HG03558 (cell line): ENCODE data around the gene P4HA2.

Source experiments
- ATAC-seq: cut with Tn5 transposase; IDR thresholded peaks from one replicate; pipeline ENCODE4 v1.9.1; 2021; ENCODE audit warnings: moderate number of reproducible peaks; ENCODE audit not compliant: unreplicated experiment; ENCODE audit errors: extremely low read depth

Gene P4HA2

GRCh38 chr5:132253452-132254320 lies 26.0 kb upstream of the P4HA2 start:
- no peak for ATAC-seq

GRCh38 chr5:132253008-132253441 lies 25.4 kb upstream of the P4HA2 start:
- ATAC-seq: no peak

GRCh38 chr5:132251220-132251725 lies 23.6 kb upstream of the P4HA2 start:
- no peak for ATAC-seq

DNA sequence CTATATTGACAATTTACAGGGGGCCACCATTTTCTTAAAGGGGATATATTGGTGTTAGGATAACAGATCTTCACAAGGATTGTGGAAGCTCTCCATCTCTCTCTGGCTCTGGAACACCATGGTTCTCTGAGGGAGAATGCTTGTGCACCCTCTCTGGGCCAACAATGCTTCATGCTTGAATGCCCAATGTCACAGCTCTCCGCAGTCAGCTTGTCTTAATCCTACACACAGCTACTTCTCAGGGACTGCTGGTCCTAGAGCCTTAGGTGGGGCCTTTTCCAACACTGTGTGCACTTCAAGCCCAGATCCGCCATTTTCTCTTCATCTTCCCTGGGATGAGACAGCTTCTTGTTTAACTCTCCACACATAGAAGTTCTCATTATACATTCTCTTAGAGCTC lies 22.9 kb upstream of the P4HA2 start:
- no peak for ATAC-seq

GRCh38 chr5:132246806-132247205 lies 19.2 kb upstream of the P4HA2 start:
- ATAC-seq: no peak

GRCh38 chr5:132245593-132245992 lies 17.9 kb upstream of the P4HA2 start:
- no peak for ATAC-seq

- ATAC-seq: no peak
These were observed 15.8 kb upstream of the P4HA2 start for GRCh38 chr5:132243366-132243977.

GRCh38 chr5:132239776-132240175 lies 12.1 kb upstream of the P4HA2 start:
- ATAC-seq: no peak

DNA sequence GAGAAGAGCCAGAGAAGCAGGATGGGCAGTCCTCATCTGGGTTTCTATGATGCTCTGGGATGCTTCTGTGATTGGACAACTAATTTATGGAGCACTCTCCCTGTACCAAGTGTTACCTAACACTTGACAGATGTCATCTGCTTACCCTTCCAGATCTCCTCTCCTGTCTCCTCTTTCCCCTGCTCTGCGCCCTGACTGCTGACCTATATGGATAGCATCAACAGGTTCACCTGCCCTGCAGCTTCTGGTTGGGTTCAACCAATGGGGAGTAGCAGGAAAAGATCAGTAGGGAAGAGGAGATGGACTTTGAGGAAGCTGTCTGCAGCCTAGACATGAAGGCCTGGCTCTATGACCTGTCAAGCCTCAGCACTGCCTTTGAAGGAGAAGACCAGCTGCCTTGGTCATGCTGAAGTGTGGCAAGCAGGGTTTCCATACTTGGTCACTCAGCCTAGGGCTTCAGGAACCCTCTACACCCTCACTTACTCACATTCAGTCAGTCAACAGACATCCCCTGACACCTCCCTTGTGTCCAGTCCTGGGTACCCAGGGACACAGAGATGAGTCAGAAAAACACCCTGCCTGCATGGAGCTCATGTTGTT lies 11.3 kb upstream of the P4HA2 start:
- no peak for ATAC-seq

DNA sequence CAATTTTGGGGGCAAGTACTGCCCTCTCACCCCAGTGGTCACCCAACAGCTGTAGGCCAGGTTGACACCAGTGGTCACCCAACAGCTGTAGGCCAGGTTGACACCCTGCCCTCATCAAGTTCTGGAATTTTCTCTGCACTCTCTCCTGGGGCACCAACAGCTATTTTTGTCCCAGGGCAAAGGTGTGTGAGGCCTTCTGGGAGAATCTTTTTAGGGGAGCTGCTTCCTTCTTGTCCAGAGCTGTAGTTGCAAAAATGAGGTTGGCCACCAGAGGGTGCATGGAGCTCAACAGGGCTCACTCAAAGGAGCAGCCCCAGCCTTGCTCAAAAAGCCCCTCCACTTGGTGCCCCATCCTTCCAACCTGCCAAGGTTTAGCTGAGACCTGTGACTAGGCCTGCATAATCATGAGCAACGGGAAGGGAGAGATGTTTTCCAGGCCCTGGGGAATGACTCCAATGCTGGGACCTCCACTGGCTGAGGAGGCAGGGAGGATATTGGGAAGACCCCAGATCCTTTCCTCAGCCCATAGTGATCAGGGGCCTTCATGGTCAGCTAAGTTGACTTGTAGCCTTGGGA lies 10.6 kb upstream of the P4HA2 start:
- no peak for ATAC-seq

DNA sequence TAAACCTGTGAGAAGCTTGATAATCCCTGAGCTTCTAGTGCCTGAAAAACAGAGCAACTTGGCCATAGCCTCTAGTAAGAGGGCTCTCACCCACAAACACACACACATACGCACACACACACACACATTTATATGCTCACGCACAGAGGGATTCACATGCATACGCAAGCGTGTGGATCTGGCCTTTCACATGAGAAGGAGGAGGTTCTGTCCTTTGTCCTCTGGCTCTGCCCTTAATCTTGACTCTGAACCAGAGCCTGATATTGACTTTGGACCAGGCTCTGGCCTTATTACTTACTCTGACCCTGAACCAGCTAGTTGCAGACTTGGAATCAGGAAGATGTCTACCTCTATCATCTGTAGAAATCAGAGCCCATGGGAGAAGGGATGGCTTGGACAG lies 10.0 kb upstream of the P4HA2 start:
- ATAC-seq: no peak

GRCh38 chr5:132237141-132237540 lies 9.5 kb upstream of the P4HA2 start:
- no peak for ATAC-seq

DNA sequence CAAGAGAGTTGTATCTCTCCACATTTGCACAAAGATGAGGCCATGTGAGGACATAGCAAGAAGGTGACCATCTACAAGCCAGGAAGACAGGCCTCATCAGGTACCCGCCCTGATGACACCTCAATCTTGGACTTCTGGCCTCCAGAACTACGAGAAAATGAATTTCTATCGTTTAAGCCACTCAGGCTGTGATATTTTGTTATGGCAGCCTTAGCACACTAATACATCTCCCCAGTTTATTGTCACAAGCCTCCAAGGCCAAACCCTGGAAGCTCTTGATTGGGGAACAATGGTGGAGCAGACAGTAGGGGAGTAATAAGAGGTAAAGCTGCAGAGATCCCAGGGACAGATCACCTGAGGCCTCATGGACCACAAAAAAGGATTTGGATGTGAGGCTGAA lies 7.7 kb upstream of the P4HA2 start:
- no peak for ATAC-seq

DNA sequence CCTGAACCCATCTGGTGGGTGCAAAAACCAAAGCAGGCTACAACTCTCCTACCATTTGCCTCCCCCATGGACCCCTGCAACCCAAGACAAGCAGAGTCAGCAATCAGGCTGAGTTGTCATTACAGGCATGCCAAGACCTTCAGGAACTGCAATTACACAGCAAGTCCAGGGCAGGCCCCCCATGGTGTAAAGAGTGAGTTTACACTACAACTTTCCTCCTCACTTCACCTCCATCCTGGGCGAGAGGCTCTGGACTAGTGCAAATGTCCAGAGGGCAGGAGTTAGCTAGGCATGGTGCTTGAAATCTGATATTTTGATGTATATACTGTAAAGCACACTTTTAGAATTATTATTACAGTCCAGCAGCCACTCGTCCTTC lies 7.0 kb upstream of the P4HA2 start:
- no peak for ATAC-seq

GRCh38 chr5:132233811-132234683 lies 6.4 kb upstream of the P4HA2 start:
- ATAC-seq: no peak

GRCh38 chr5:132233081-132233480 lies 5.4 kb upstream of the P4HA2 start:
- ATAC-seq: no peak

GRCh38 chr5:132232465-132232864 lies 4.8 kb upstream of the P4HA2 start:
- ATAC-seq: no peak

GRCh38 chr5:132230871-132231270 lies 3.2 kb upstream of the P4HA2 start:
- no peak for ATAC-seq

DNA sequence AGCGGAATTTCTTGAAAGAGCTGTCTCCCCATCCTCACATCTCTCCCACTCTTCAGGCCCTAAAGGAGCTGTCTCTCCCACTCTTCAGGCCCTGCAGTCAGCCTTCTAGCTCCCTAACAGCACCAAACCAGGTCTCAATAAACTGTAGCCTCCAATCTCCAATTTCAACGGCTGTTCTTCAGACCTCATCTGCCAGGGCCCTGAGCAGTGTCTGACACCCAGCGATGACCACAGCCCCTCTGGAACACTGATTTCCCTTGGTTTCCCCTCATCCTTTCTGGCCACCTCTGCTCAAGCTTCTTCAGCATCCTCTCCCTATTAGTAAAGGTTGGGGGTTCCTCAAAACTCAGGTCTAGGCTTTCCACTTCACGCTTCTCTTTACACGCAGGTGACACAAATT lies 1.6 kb upstream of the P4HA2 start:
- ATAC-seq: no peak
